Measurements from ENCODE around the gene SH2B3. TPM values are rescaled to one million over a fixed set of nuclear protein-coding genes. Genes with fewer than 3 reads are reported as not detected.

Gene SH2B3
- total RNA-seq, 2 experiments from 2014 or later = 32.6 to 34.2 TPM

GRCh38 chr12:111404362-111405148 is 1.2 kb upstream of the SH2B3 start:
- Mint-ChIP-seq H3K27ac (peak overlapping the region; percentile 94), H3K36me3 (peaks cover 10% of the 10 kb centered on the region), H3K27me3 (peaks cover 7% of the 10 kb centered on the region), H3K4me3 (peak overlapping the region; percentile 73), H3K9me3 (peaks cover 2% of the 10 kb centered on the region), H3K4me1 (ENCODE audit: low read depth) (peaks cover 53% of the 10 kb centered on the region)
- POLR2A ChIA-PET = interaction anchor here (0.7 to 7.7 kb wide), 4 partner anchors 25 to 46 kb away, joined by 3 to 91 read pairs (median 17); no protein-coding TSS in a partner anchor
- peak; percentile 85 for DNase-seq
- CTCF ChIA-PET = interaction anchor here (0.9 to 25.7 kb wide), 6 partner anchors 9 to 43 kb away, joined by 3 to 1161 read pairs (median 6); no protein-coding TSS in a partner anchor
- intact Hi-C loops (cut with micrococcal nuclease) = loop anchor here (1.0 to 5.0 kb wide), 5 partner anchors 26 to 193 kb away; partner anchors contain the start of gene ATXN2

GRCh38 chr12:111405149-111405858 is 419 bp upstream of the SH2B3 start:
- H3K4me1 Mint-ChIP-seq (ENCODE audit: low read depth) = peaks cover 52% of the 10 kb centered on the region
- H3K27me3 Mint-ChIP-seq = peaks cover 4% of the 10 kb centered on the region
- peak overlapping the region; percentile 73 for H3K4me3 Mint-ChIP-seq
- ChIA-PET CTCF (interaction anchor here (0.9 to 25.7 kb wide), 6 partner anchors 9 to 42 kb away, joined by 3 to 1161 read pairs (median 17); no protein-coding TSS in a partner anchor), POLR2A (interaction anchor here (0.7 to 7.7 kb wide), 4 partner anchors 25 to 45 kb away, joined by 3 to 91 read pairs (median 17); no protein-coding TSS in a partner anchor)
- peaks cover 10% of the 10 kb centered on the region for H3K36me3 Mint-ChIP-seq
- H3K27ac Mint-ChIP-seq = peak overlapping the region; percentile 94
- intact Hi-C loops (cut with micrococcal nuclease) = loop anchor here (1.0 to 5.0 kb wide), 4 partner anchors 25 to 192 kb away; partner anchors contain the start of gene ATXN2
- peak; percentile 99 for DNase-seq
- no peaks in the 10 kb centered on the region for H3K9me3 Mint-ChIP-seq

GRCh38 chr12:111406474-111407376 is 1.0 kb downstream of the SH2B3 start:
- Mint-ChIP-seq H3K27me3 (no peaks in the 10 kb centered on the region), H3K4me3 (peak overlapping the region; percentile 88), H3K4me1 (ENCODE audit: low read depth) (peaks cover 66% of the 10 kb centered on the region), H3K36me3 (peaks cover 10% of the 10 kb centered on the region), H3K9me3 (no peaks in the 10 kb centered on the region), H3K27ac (peak overlapping the region; percentile 93)
- ChIA-PET POLR2A (interaction anchor here (1.0 to 7.7 kb wide), 4 partner anchors 28 to 49 kb away, joined by 3 to 91 read pairs (median 8); no protein-coding TSS in a partner anchor), CTCF (interaction anchor here (8.8 to 25.7 kb wide), 2 partner anchors 10 to 41 kb away, joined by 58 to 1161 read pairs; no protein-coding TSS in a partner anchor)
- peak; percentile 75 for DNase-seq
- intact Hi-C loops (cut with micrococcal nuclease) = loop anchor here (5.0 kb wide), 1 partner anchor 191 kb away; the partner anchor contains the start of gene ATXN2

GRCh38 chr12:111407377-111408115 is 1.8 kb downstream of the SH2B3 start:
- no peak for DNase-seq
- Mint-ChIP-seq H3K36me3 (peaks cover 14% of the 10 kb centered on the region), H3K27ac (peak overlapping the region; percentile 93), H3K9me3 (no peaks in the 10 kb centered on the region), H3K4me3 (peak overlapping the region; percentile 88), H3K4me1 (ENCODE audit: low read depth) (peaks cover 74% of the 10 kb centered on the region), H3K27me3 (no peaks in the 10 kb centered on the region)
- POLR2A ChIA-PET = interaction anchor here (1.0 to 7.7 kb wide), 5 partner anchors 22 to 48 kb away, joined by 3 to 91 read pairs (median 6); no protein-coding TSS in a partner anchor
- intact Hi-C loops (cut with micrococcal nuclease) = loop anchor here (5.0 kb wide), 1 partner anchor 190 kb away; the partner anchor contains the start of gene ATXN2
- CTCF ChIA-PET = interaction anchor here (1.4 to 25.7 kb wide), 4 partner anchors 11 to 120 kb away, joined by 3 to 1161 read pairs (median 32); no protein-coding TSS in a partner anchor

- peaks cover 14% of the 10 kb centered on the region for H3K36me3 Mint-ChIP-seq
- ChIA-PET CTCF (interaction anchor here (1.4 to 25.7 kb wide), 4 partner anchors 12 to 120 kb away, joined by 3 to 1161 read pairs (median 32); no protein-coding TSS in a partner anchor), POLR2A (interaction anchor here (1.0 to 7.7 kb wide), 3 partner anchors 21 to 37 kb away, joined by 4 to 91 read pairs (median 9); no protein-coding TSS in a partner anchor)
These were observed 2.4 kb downstream of the SH2B3 start for GRCh38 chr12:111408116-111408440.

GRCh38 chr12:111408686-111409402 is 3.1 kb downstream of the SH2B3 start:
- POLR2A ChIA-PET = interaction anchor here (1.0 to 7.7 kb wide), 3 partner anchors 21 to 36 kb away, joined by 4 to 91 read pairs (median 9); no protein-coding TSS in a partner anchor
- peak overlapping the region; percentile 63 for H3K4me3 Mint-ChIP-seq
- peaks cover 75% of the 10 kb centered on the region for H3K4me1 Mint-ChIP-seq (ENCODE audit: low read depth)
- H3K9me3 Mint-ChIP-seq = no peaks in the 10 kb centered on the region
- H3K36me3 Mint-ChIP-seq = peaks cover 18% of the 10 kb centered on the region
- no peak for DNase-seq
- peak overlapping the region; percentile 80 for H3K27ac Mint-ChIP-seq
- intact Hi-C loops (cut with micrococcal nuclease) = loop anchor here (5.0 kb wide), 1 partner anchor 188 kb away; the partner anchor contains the start of gene ATXN2
- CTCF ChIA-PET = interaction anchor here (1.4 to 25.7 kb wide), 4 partner anchors 12 to 119 kb away, joined by 3 to 1161 read pairs (median 32); no protein-coding TSS in a partner anchor
- no peaks in the 10 kb centered on the region for H3K27me3 Mint-ChIP-seq

More at GRCh38 chr12:111408116-111408440, 2.4 kb downstream of the SH2B3 start:
- Mint-ChIP-seq H3K27me3 (no peaks in the 10 kb centered on the region), H3K9me3 (no peaks in the 10 kb centered on the region), H3K27ac (peak overlapping the region; percentile 58), H3K4me3 (peak overlapping the region; percentile 88), H3K4me1 (ENCODE audit: low read depth) (peaks cover 75% of the 10 kb centered on the region)
- no peak for DNase-seq
- intact Hi-C loops (cut with micrococcal nuclease) = loop anchor here (5.0 kb wide), 1 partner anchor 189 kb away; the partner anchor contains the start of gene ATXN2

- peaks cover 18% of the 10 kb centered on the region for H3K36me3 Mint-ChIP-seq
- peak; percentile 41 for DNase-seq
- CTCF ChIA-PET = interaction anchor here (1.6 to 25.7 kb wide), 4 partner anchors 13 to 38 kb away, joined by 4 to 1161 read pairs (median 32); no protein-coding TSS in a partner anchor
These were observed 3.7 kb downstream of the SH2B3 start for GRCh38 chr12:111409403-111409779.

GRCh38 chr12:111409780-111410430 is 4.2 kb downstream of the SH2B3 start:
- Mint-ChIP-seq H3K27ac (peak overlapping the region; percentile 80), H3K4me3 (peak overlapping the region; percentile 63), H3K9me3 (no peaks in the 10 kb centered on the region), H3K4me1 (ENCODE audit: low read depth) (peaks cover 73% of the 10 kb centered on the region), H3K27me3 (no peaks in the 10 kb centered on the region), H3K36me3 (peaks cover 19% of the 10 kb centered on the region)
- intact Hi-C loops (cut with micrococcal nuclease) = loop anchor here (5.0 kb wide), 1 partner anchor 187 kb away; the partner anchor contains the start of gene ATXN2
- ChIA-PET CTCF (interaction anchor here (1.7 to 25.7 kb wide), 3 partner anchors 14 to 37 kb away, joined by 4 to 1161 read pairs (median 58); no protein-coding TSS in a partner anchor), POLR2A (interaction anchor here (7.7 kb wide), 1 partner anchor 35 kb away, joined by 91 read pairs; no protein-coding TSS in a partner anchor)
- peak; percentile 67 for DNase-seq

More at GRCh38 chr12:111409403-111409779, 3.7 kb downstream of the SH2B3 start:
- POLR2A ChIA-PET = interaction anchor here (7.7 kb wide), 1 partner anchor 35 kb away, joined by 91 read pairs; no protein-coding TSS in a partner anchor
- Mint-ChIP-seq H3K4me3 (peak overlapping the region; percentile 63), H3K27me3 (no peaks in the 10 kb centered on the region), H3K4me1 (ENCODE audit: low read depth) (peaks cover 72% of the 10 kb centered on the region), H3K27ac (peak overlapping the region; percentile 80), H3K9me3 (no peaks in the 10 kb centered on the region)
- intact Hi-C loops (cut with micrococcal nuclease) = loop anchor here (5.0 kb wide), 1 partner anchor 188 kb away; the partner anchor contains the start of gene ATXN2
